DND-41 (cell line): ENCODE results near the gene MCF2L2.

Experiments
- CTCF ChIP-seq: IDR thresholded peaks from 2 replicates; pipeline ENCODE4 v1.5.1; 2012; ENCODE audit warnings: borderline replicate concordance, low read length, moderate library complexity, mild to moderate bottlenecking; ENCODE audit not compliant: poor library complexity, severe bottlenecking; ENCODE audit errors: extremely low read depth
- EZH2 ChIP-seq: IDR thresholded peaks from 3 replicates; pipeline ENCODE4 v1.6.1; 2012; ENCODE audit warnings: borderline replicate concordance, low read depth, mild to moderate bottlenecking, moderate library complexity, low read length, inconsistent platforms; ENCODE audit not compliant: severe bottlenecking

- TF ChIP-seq CTCF (no peak), EZH2 (no peak)
Observed at GRCh38 chr3:183182732-183183610, 245.4 kb downstream of the MCF2L2 start.
